H1 (cell line): ENCODE measurements around the gene ZC3HAV1.

ENCODE experiments used
- ASH2L ChIP-seq: fragments of 200-600, 300-600 bp; sonication (generic); IDR thresholded peaks from one replicate; pipeline ENCODE4 v1.7.1; 2017; ENCODE audit warnings: low read length
- CTCF ChIP-seq, 3 experiments: IDR thresholded peaks; 1 replicate in 2 of 3; 2 replicates in 1 of 3; pipeline versions ENCODE4 v1.5.1 to v1.6.1; 2011; ENCODE audit warnings: low read length in 3 of 3, mild to moderate bottlenecking in 3 of 3, inconsistent platforms in 2 of 3, low read depth in 1 of 3, moderate library complexity in 1 of 3; ENCODE audit not compliant: insufficient read depth in 1 of 3; ENCODE audit errors: control extremely low read depth in 1 of 3
- POLR2A ChIP-seq, 2 experiments: IDR thresholded peaks; 1 replicate in 1 of 2; 2 replicates in 1 of 2; pipeline ENCODE4 v1.6.1; 2011; ENCODE audit warnings: low read depth in 2 of 2, low read length in 2 of 2, mild to moderate bottlenecking in 2 of 2; ENCODE audit errors: control extremely low read depth in 1 of 2
- TAF1 ChIP-seq: IDR thresholded peaks from 2 replicates; pipeline ENCODE4 v1.6.1; 2011; ENCODE audit warnings: mild to moderate bottlenecking, low read depth, low read length
- USF2 ChIP-seq: IDR thresholded peaks from 2 replicates; pipeline ENCODE4 v1.6.1; 2011; ENCODE audit warnings: low read length, improper control_type of control experiment
- ZNF274 ChIP-seq: IDR thresholded peaks from 2 replicates; pipeline ENCODE4 v1.7.0; 2012; ENCODE audit warnings: low read length, borderline replicate concordance; ENCODE audit errors: extremely low read depth

GRCh38 chr7:139038691-139039090 is 70.8 kb downstream of the ZC3HAV1 start:
- TF ChIP-seq POLR2A (IDR thresholded peaks at IDR 0.05; ENCODE audit: control extremely low read depth in 1 of 2, low read depth in 2 of 2, low read length in 2 of 2) (no peak), ZNF274 (no peak), CTCF (IDR thresholded peaks at IDR 0.05; ENCODE audit: control extremely low read depth in 1 of 3, insufficient read depth in 1 of 3, low read depth in 1 of 3, low read length in 3 of 3) (no peak), TAF1 (no peak), ASH2L (no peak), USF2 (no peak)
